GM12891 (cell line): Measurements from ENCODE around the gene TRIM41.
A peak's percentile ranks its signal among the peaks of the same experiment; 100 is the strongest.

Experiments
- POLR2A ChIP-seq: IDR thresholded peaks from 2 replicates; pipeline ENCODE4 v1.6.1; 2011; ENCODE audit warnings: low read depth, low read length, control low read depth
- POLR2AphosphoS5 ChIP-seq: IDR thresholded peaks from 2 replicates; pipeline ENCODE4 v1.6.1; 2011; ENCODE audit warnings: low read depth, low read length, control low read depth
- SPI1 ChIP-seq: IDR thresholded peaks from 2 replicates; pipeline ENCODE4 v1.6.1; 2011; ENCODE audit warnings: low read depth, low read length, control low read depth
- TAF1 ChIP-seq: IDR thresholded peaks from 2 replicates; pipeline ENCODE4 v1.6.1; 2011; ENCODE audit warnings: low read depth, low read length, control low read depth

GRCh38 chr5:181241393-181241975 is 18.4 kb downstream of the TRIM41 start:
- TF ChIP-seq POLR2A (no peak), TAF1 (no peak), POLR2AphosphoS5 (0 out of 2 replicates have a peak, but pooled peaks have one; percentile 18), SPI1 (no peak)
